GM19467 (cell line): ENCODE data around the gene LRRC8D.
A peak's percentile ranks its signal among the peaks of the same experiment; 100 is the strongest.
"Not testable (repeated sequence)": the region's sequence is repeated elsewhere in the genome, so short reads cannot be mapped to it uniquely, and the experiment has no call there.

ENCODE experiments used
- ATAC-seq: cut with Tn5 transposase; IDR thresholded peaks from one replicate; pipeline ENCODE4 v1.9.1; 2021; ENCODE audit warnings: mild to moderate bottlenecking, moderate library complexity; ENCODE audit not compliant: unreplicated experiment

Gene LRRC8D

GRCh38 chr1:89820422-89821321 is at the start of gene LRRC8D:
LRRC8D (plus strand) TSS chr1:89821032; CDS start chr1:89933069, 112,037 bp downstream.
- ATAC-seq: peak; percentile 72

DNA sequence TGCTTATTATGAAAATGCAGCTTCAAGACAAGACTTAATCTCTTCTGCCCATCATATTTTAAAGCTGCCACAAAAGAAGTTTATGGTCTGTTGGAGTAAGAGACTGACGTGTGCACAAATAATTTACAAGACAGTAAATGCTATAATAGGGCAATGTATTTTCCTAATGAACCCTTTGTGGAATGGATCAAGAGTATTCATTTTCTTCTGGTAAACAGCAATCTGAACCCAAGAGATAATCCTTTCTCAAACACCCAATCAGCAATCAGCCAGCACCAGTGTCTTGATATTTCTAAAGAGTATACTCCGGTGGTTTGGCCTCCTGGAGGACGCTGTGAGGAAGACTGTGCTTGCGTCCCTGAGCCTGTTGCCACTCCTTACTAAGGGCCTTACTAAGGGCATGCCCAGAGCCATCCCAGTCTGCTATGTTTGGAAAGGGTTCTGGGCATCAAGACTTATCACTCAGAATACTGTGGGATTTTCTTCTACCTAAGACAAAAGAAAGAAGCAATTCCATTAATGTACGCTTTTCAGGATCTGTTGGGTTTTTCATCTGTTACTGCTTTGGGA is 48.8 kb upstream of the LRRC8D start:
- ATAC-seq: no peak

DNA sequence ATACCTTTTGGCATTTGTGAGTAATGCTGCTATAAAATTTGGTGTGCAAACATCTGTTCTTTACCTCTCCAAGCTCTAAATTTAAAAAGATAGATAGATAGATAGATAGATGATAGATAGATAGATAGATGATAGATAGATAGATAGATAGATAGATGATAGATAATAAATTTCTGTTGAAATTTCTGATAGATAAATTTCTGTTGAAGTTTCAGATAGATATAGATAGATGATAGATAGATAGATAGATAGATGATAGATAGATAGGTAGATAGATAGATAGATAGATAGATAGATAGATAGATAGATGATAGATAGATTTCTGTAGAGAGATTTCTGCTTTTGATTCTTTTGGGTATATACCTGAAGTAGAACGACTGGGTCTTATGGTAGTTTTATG is 44.7 kb upstream of the LRRC8D start:
- not testable (repeated sequence) for ATAC-seq

- not testable (repeated sequence) for ATAC-seq
Measured at GRCh38 chr1:89777271-89777670, 43.6 kb upstream of the LRRC8D start.

DNA sequence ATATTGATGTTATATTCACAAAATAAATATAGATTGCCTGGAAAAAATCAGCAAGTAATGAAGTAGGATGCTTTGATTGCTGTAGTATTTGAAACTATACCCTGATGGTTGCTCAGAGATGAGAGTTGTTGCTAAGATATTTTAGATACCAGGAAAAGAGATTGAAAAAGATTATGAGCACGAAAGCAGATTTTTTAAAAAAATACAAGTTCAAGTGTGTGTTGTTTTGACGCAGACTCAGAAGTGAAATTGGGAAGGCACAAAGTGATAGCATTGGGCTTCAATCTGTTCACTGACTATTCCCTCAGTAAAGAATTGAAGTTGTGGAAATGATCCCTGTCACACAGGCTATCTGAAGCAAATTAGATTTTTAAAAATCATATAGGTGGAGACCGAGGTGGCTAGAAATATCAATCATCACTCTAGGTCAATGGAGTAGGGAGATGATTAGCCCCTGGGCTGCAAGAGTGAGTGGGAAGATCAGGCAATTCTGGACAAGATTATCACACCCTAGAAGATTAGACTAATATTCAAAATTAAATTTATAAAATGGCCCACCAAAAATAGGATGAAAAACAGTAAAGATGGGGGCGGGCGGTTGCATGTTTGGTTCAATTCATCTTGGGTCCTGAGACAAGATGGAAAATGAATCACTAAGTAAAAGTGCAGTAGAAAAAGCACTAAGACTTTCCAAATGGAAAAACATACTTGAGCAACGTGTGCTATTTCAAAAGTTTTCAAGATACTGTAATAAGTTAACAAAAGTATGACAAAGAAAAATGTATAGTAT is 41.5 kb upstream of the LRRC8D start:
- ATAC-seq: no peak

DNA sequence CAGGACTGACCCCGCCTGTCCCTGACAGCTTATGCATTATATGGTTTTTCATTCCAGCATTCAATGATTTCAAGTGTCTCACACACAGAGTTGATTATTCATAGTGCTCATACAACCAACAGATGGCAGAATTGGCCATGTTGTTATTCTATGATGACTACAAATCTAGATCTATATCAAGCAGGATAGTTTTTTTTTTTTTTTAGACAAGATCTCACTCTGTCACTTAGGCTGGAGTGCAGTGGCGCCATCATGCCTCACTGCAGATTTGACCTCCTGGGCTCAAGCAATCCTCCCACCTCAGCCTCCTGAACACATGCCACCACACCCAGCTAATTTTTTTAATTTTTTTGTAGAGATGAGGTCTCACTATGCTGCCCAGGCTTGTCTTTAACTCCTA is 40.1 kb upstream of the LRRC8D start:
- no peak for ATAC-seq

GRCh38 chr1:89781494-89782126 is 39.2 kb upstream of the LRRC8D start:
- no peak for ATAC-seq

- ATAC-seq: no peak
Measured at GRCh38 chr1:89786628-89787214, 34.1 kb upstream of the LRRC8D start.

GRCh38 chr1:89790592-89790991 is 30.2 kb upstream of the LRRC8D start:
- ATAC-seq: no peak

DNA sequence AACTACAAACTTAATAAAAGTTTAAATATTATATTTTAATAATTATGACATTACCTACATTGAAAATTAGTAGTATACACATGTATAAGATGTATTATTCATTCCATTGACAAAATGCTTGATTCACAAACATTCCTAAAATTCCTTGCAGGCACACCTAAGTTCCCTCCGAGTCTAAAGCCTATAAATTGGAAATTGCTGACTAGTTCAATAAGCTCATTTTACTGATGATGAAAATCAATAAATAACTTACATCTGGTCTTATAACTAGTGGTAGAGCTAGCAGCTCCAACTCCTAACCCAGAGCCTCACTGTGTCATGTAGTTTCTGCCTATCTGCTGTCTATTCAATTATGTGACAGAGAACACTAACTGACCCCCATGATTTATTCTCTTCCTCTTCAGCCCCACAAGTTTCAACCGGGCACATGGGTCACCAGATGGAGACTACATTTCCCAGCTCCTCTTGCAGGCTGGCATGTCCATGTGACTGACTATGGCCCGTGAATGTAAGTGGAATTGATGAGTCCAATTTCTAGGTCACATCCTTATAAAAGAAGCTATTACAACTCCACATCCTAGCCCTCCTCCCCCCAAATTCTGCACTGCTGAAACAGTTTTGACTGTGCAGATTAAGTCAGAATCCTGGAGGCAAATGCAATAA is 29.6 kb upstream of the LRRC8D start:
- ATAC-seq: no peak

DNA sequence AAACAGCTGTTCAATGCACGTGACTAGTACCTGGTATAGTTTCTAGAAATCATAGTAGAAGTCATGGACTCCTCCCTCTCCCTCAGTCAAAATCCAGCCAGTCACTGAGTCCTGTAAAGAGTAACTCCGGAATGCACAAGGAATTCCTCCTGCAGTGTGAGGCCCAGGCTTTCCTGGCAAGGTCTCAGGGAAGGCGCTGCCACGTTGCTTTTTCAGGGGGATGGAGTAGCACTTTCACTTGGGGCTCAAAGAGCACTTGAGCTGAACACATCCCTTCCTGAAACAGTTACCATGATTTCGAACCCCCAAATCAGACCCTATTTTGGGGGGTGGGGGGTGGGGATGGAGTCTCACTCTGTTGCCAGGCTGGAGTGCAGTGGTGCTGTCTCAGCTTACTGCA is 26.4 kb upstream of the LRRC8D start:
- no peak for ATAC-seq

GRCh38 chr1:89795571-89795970 is 25.3 kb upstream of the LRRC8D start:
- not testable (repeated sequence) for ATAC-seq

DNA sequence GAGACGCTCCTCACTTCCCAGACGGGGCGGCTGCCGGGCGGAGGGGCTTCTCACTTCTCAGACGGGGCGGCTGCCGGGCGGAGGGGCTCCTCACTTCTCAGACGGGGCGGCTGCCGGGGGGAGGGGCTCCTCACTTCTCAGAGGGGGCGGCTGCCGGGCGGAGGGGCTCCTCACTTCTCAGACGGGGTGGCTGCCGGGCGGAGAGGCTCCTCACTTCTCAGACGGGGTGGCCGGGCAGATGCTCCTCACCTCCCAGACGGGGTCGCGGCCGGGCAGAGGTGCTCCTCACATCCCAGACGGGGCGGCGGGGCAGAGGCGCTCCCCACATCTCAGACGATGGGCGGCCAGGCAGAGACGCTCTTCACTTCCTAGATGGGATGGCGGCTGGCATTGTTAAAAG is 23.0 kb upstream of the LRRC8D start:
- not testable (repeated sequence) for ATAC-seq

GRCh38 chr1:89799495-89799894 is 21.3 kb upstream of the LRRC8D start:
- ATAC-seq: no peak

DNA sequence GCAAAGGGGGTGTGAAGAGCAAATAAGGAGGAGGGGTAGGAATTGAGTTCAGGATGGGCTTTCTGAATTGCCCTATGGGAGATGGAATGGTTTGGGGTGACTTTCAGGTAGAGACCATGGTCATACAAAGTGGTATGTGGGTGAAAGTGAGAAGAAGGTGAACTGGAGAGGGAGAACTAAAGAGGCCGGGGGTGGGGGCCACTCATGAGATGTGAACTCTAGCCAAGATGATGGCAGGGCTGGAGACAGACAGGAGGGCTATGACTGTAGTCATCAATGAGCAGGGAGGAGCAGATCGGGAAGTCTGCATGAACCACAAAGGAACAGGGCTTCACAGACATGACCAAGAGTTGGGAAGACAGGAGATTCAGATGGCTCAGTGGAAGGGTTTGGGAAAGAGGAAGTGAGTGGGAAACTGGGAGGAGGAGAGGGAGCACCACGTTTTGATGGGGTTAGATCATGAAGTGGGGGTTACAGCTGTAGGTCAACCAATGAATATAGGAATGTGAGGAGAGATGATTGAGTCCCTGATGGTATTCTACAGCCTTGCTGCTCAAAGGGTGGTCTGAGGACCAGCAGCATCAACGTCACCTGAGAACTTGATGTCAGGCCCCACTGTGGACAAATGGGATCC is 20.7 kb upstream of the LRRC8D start:
- ATAC-seq: no peak

DNA sequence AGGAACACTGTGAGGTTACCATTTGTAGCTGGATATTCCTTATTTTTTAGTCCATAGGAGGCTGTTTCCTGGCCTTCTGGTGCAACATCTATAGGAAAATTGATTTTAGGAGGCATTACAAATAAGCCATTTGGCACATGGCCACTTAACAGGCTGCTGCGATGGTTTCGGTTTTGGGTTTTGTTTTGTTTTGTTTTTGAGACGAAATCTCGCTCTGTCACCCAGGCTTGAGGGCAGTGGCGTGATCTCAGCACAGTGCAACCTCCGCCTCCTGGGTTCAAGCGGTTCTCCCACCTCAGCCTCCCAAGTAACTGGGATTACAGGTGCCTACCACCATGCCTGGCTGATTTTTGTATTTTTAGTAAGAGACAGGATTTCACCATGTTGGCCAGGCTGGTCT is 20.1 kb upstream of the LRRC8D start:
- no peak for ATAC-seq

DNA sequence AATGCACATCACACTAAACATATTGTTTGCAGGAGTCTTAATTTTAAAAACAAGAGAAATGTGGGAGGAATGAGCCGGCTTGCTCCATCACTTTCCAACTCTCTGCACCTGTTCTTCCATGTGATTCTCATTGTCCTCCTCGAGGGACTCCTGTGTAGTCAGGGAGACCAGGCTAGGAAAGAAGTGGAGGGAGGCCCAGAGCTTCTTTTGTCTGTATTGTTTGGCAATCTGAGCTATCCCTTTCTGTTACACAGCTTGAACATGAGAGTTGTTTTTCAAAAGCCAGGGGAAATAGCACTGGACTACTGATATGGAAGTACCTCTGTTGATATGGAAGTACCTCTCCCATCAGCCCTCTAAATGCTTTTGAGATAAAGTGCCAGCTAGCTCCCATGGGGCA is 18.8 kb upstream of the LRRC8D start:
- ATAC-seq: no peak

DNA sequence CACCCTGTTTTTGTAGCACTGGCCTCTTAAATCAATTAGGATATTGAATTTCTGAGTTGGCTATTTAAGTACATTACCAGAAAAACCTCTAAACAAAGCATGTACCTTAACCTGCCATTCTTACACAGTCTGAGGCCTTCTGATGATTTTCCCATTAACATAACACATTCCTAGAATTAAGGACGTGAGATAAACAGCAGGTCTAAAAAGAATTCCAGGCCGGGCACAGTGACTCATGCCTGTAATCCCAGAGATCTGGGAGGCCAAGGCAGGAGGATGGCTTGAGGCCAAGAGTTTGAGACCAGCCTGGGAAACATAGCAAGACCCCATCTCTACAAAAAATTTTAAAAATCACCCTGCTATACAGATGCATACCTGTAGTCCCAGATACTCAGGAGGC is 18.0 kb upstream of the LRRC8D start:
- no peak for ATAC-seq

DNA sequence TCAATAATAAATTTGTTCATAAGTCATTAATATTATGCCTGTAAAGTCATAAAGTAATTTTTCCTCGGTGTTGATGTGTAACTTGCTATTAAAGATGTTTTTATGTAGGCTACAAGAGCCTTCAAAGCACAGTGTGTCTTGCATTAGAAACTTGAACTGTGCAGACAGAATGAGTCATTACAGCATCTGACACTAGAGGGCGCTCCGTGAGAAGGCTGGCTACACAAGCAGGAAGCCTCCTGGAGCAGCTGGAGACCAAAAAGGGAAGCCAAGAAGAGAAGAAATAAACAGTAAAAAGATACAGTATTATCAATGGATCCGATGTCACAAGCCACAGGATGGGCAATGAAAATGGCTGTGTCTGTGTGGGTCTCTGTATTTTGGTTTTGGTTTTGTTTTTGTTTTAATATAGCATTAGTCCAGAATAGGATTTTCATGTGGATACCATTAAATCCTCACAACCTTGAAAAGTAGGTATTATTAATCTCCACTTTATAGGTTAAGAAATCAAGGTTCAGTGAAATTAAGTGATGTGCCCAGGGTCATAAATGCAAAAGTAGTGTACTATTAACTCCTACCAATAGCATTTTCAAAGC is 16.1 kb upstream of the LRRC8D start:
- ATAC-seq: peak; percentile 80
